Stimulated activated CD8-positive, alpha-beta memory T cell treated with anti-CD3 and anti-CD28 coated beads, Interleukin-4, amount 100 ng/mL, for 4 hours (primary cell): Measurements from ENCODE around the gene PDGFRB.

Experiments
- DNase-seq, 2 donors: peaks; one replicate each; pipeline ENCODE4 v3.0.0-alpha.2; 2020; ENCODE audit warnings: low read depth in 2 of 2, low spot score in 1 of 2

The PDGFRB gene

DNA sequence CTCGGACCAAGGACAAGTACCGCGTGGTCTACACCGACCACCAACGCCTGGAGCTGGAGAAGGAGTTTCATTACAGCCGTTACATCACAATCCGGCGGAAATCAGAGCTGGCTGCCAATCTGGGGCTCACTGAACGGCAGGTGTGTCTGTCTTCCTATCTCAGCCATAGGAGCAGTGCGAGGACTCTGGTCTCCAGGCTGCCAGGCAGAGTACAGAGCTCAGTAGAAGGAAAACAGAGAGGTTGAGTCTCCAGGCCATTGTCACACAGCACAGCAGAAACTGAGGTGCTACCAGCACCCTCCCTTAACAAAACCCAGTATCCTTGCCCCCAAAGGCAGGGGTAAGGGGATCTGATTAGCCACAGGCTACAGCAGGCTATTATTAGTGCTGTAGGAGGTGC lies 27.1 kb upstream of the PDGFRB start:
- DNase-seq, result no peak

- no peak for DNase-seq
Observed at GRCh38 chr5:150181766-150182545, 26.3 kb upstream of the PDGFRB start.

DNA sequence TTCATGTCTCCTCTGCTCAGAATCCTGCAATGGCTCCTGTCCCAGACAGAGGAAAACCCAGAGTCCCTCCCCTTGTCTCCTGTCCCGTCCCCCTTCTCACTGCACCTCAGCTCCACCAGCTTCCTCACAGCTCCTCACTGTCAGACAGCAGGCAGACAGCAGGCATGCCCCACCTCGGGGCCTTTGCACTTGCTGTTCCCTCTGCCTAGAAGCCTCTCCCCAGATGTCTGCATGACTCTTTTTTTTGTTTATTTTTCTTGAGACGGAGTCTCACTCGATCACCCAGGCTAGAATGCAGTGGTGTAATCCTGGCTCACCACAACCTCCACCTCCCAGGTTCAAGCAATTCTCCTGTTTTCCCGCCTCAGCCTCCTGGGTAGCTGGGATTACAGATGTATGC lies 25.4 kb upstream of the PDGFRB start:
- DNase-seq, result no peak

- no peak for DNase-seq
Observed at GRCh38 chr5:150180241-150181026, 24.8 kb upstream of the PDGFRB start.

GRCh38 chr5:150179019-150179620 lies 23.5 kb upstream of the PDGFRB start:
- no peak for DNase-seq

GRCh38 chr5:150178262-150178661 lies 22.6 kb upstream of the PDGFRB start:
- DNase-seq, result no peak

DNA sequence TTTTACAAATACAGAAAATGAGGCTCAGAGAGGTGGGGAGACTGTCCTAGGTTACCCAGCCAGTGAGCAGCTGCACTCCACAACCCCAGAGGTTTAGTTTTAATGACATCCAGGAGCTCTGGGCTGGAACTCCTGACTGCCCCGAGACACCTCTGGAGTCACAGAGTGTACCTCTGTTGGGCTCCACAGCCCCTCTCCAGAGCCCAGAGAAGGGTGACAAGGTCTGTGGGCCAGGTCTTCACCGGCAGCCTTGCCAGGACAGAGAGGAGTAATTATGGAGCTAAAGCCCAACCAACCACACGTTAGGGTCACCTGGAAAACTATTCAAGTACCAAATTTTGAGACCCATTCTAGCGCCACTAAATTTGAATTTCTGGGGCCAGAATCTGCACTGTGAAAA lies 22.1 kb upstream of the PDGFRB start:
- no peak for DNase-seq

DNA sequence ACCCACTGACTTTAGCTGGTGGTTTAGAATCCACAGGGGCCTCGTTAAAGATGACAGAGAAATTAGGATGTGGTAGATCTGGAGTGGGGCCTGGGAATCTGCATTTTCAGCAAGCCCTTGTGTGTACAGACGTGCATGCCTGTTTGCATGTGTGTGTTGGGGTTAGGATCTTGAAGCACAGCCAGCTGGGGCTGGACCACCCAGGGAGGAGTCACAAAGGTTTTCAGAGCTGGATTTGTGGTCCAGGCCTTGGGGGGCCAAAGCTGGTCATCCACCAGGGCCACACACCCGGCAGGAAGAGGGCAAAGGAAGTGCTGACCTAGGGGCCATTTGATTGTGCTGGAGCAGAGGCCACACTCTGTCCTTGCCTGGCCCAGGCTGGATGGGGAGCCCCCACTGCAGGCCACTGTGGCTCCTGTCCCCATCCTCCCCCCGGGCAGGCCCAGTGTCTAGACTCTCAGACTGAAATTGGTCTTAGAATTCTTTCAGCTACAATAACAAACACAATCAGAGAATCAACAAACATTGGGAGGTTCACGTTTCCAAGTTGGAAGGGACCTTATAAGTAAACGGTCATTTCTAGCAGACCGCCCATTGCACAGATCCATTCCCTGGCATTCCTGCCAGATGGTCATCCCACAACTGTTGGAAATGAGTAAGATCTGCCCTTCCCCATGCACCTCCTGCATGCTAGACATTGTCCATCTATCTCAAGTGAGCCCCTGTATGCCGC lies 21.3 kb upstream of the PDGFRB start:
- no peak for DNase-seq

DNA sequence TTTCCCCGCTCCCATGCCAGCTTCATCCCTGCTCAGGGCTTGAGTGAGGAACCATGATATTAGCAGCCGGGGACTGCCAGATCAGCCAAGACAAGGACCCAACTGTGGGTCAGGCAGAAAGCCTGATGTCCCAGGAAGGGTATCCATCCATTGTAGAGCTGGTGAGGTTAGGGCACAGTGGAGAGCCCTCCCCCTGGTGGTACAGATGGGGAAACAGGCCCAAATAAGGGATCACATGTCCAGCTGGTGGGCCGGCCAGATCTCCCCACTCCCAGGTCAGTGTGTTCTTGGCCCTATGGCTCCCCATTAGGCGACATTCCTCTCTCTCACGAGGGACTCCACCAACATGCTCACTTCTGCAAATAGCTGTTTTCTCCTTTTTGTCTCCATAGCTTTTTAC lies 19.9 kb upstream of the PDGFRB start:
- DNase-seq, result no peak

DNA sequence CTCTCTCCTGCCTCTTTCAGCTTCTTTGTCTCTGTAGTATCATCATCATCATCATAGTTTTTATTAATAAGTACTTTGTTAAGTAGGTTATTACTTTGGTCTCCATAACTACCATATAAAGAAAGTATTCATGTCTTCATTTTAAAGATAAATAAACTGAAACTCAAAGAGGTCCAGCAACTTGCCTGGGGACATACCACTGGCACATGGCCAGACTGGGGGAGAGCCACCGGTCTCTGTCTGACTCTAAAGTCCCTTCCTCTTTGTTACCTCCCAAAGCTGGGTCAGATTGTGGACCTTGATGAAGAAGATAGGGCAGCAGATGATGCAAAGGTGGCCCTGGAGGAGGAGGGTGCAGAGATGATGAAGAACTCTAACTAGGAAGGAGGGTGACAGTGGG lies 19.4 kb upstream of the PDGFRB start:
- no peak for DNase-seq

- DNase-seq, result no peak
Observed at GRCh38 chr5:150174285-150174684, 18.6 kb upstream of the PDGFRB start.

DNA sequence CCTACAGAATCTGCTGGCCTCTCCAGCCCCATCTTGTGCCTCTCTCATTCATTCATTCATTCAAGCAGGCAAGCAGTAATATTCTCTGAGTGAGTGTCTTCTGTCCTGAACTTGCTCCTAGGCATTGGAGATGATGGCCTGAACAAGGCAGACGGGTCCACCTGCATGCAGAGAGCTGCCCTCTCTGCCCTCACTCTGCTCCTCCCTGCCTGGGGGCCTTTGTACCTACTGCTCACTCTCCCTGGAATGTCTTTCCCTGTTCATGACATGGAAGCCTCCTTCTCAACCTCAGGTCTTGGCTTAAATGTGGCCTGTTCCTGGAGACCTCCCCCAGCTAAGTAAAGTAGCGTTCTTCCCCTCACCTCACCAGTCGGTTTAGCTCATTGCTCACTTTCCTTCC lies 17.5 kb upstream of the PDGFRB start:
- DNase-seq, result no peak

DNA sequence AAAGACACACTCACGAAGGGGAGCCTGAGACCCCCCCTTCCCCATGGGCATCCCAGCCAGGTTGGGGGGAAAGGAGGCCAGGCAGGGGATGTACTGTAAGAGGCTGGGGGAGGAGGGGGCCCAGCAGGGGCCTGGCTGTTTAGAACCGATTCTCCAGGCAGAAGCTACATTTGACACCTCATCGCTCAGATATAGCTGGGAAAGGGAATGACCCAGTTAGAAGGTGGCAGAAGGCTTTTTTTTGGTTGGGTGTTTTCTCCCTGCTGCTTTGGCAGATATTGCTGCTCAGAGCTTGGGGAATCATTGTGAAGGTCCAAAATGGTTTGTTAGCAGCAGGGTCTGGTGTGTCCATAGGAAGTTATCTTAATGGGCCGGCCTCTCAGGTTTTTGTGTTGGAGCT lies 16.9 kb upstream of the PDGFRB start:
- DNase-seq, result no peak

DNA sequence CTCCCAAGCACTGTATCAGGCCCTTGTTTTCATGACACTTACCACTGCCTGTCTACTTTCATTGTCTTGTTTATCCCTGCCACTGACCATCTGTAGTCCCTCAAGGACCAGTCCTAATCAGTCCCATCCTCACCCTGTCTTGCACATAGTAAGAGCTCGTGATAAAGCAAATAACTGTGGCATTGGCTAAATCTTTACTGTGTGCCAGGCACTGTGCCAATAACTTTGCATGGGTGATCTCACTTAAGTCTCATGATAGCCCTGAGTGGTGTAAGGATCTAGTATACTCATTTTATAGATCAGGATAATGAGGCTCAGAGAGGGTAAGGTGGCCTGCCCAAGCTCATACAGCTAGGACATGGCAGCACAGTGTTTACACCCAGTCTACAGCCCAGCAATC lies 16.5 kb upstream of the PDGFRB start:
- DNase-seq, result no peak

DNA sequence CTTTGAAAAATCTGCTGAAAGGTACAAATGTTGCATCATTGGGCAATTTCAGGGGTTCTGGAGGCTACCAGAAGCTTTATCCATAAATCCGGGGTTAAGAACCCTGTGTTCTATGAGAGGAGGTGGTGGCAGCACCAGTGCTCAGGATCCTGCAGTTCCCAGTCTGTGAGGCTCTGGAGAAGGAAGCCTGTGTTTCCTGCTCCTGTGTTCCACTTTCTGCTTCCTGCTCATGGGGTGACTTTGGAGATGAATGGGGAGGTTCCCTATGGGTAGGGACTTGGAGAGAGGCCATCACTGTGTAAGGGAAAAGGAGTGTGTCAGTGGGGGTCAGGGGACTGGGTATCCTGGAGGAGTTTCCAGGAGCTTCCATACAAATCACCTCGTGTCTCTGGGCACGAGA lies 13.2 kb upstream of the PDGFRB start:
- no peak for DNase-seq

DNA sequence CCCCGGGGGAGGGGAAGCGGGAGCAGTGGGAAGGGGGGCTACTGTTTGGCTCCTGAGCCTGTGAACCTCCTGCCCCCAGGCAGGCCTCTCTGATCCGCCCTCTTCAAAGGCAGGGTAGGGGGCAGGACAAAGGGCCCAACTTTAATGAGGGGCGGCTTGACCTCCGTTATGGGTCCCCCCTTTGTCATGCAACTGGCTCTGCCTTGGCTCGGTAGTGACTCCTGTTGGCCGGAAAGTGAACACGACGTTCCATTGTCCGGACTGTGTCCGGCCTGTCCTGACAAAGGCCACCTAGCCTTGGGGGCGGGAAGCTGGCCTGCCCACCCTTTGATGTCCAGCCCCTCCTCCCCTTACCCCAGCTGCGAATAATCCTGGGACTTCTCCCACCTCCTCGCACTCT lies 12.3 kb upstream of the PDGFRB start:
- no peak for DNase-seq

DNA sequence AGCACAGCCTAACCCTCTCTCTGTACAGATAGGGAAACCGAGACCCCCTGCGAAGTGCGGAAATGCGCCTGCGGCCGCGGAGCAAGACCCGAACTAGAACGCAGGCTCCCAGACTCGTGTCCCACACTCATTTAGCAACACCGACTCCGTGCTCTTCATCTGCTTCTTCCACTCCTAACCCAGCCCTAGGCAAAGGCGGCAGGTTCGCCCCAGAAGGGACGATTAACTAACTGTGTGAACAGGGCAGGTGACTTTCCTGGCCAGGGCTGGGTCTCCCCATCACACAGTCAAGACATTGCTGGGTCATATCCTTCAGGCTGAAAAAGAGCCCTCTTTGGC lies 11.8 kb upstream of the PDGFRB start:
- DNase-seq, result no peak

- no peak for DNase-seq
Observed at GRCh38 chr5:150166650-150167511, 11.2 kb upstream of the PDGFRB start, which contains the start of gene CDX1. Gene CDX1, plus strand, starts transcription at chr5:150166778. Its CDS starts 99 bp downstream, at chr5:150166877.

GRCh38 chr5:150166037-150166649 lies 10.5 kb upstream of the PDGFRB start:
- no peak for DNase-seq
